GM19455 (cell line): Measurements from ENCODE around the gene ABHD4.

Experiments
- ATAC-seq: cut with Tn5 transposase; IDR thresholded peaks from one replicate; pipeline ENCODE4 v1.9.1; 2021; ENCODE audit not compliant: unreplicated experiment

ABHD4 gene

GRCh38 chr14:22658946-22659345 is 60.8 kb downstream of the ABHD4 start:
- ATAC-seq: no peak

- no peak for ATAC-seq
Observed at GRCh38 chr14:22660654-22661053, 62.6 kb downstream of the ABHD4 start.
